ENCODE measurements around the gene RYR2.

DNA sequence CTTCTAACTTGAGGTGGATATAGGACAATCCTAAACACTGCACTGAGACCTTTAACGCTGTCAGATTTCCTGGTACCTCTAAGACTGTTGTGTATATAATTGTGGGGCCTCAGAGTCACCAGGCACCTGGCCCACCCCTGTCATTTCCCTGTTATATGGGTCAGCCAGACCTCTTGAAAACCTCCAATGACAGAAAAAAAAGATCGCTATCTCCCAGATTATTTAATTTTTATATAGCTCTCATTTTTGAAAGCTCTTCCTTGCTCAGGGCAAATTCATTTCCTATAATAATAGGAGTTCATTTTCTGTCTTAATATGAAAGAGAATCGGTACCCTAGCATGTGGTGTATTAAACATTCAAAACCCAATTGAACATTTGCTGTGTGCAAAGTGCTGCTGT, 792.1 kb downstream of the RYR2 start:
- no peak for TF ChIP-seq CTCF (IDR thresholded peaks at IDR 0.05; ENCODE audit: poor library complexity)
- no peak for TF ChIP-seq EZH2phosphoT487 (IDR thresholded peaks at IDR 0.05; ENCODE audit: low read depth, severe bottlenecking, unreplicated experiment)
- TF ChIP-seq EZH2 (IDR thresholded peaks at IDR 0.05; ENCODE audit: borderline replicate concordance), result no peak

Data from hepatocyte (in vitro differentiated cells).